K562 (cell line): Measurements from ENCODE around the gene UPK3A. TPM values are rescaled to one million over a fixed set of nuclear protein-coding genes. Genes with fewer than 3 reads are reported as not detected.

ENCODE experiments used
- CHD4 ChIP-seq: fragments of 200-600 bp; sonication (generic); IDR thresholded peaks from 3 replicates; pipeline ENCODE4 v1.6.1; 2012; ENCODE audit warnings: low read depth, mild to moderate bottlenecking, mixed read lengths, low read length, inconsistent platforms; ENCODE audit not compliant: insufficient read depth, insufficient replicate concordance, poor library complexity, severe bottlenecking
- DMBX1 ChIP-seq: fragments of 250-450 bp; sonication (Bioruptor Pico); IDR thresholded peaks from 2 replicates; pipeline ENCODE4 v1.8.0; 2022; ENCODE audit warnings: inconsistent platforms, mild to moderate bottlenecking, moderate library complexity, borderline replicate concordance
- JUN ChIP-seq, 2 experiments: sonication (generic) in 1 of 2; formaldehyde crosslinking in 1 of 2; IDR thresholded peaks; 2 replicates each; pipeline versions ENCODE4 v1.6.1 to v1.8.0; 2012 to 2022; ENCODE audit warnings: borderline replicate concordance in 2 of 2, mild to moderate bottlenecking in 2 of 2, improper control_type of control experiment in 1 of 2, low read depth in 1 of 2, low read length in 1 of 2, missing genetic modification reagents in 1 of 2
- MEIS2 ChIP-seq: fragments of 450-650 bp; IDR thresholded peaks from 2 replicates; pipeline ENCODE4 v1.6.1; 2014; ENCODE audit warnings: mild to moderate bottlenecking; ENCODE audit not compliant: partially characterized antibody
- MIER1 ChIP-seq: fragments of 450-650 bp; IDR thresholded peaks from 2 replicates; pipeline ENCODE4 v1.6.1; 2016; ENCODE audit warnings: antibody characterized with exemption, mild to moderate bottlenecking, low read depth
- RBFOX2 ChIP-seq: fragments of 200-400 bp; formaldehyde crosslinking; IDR thresholded peaks from 2 replicates; pipeline ENCODE4 v1.6.1; 2017; ENCODE audit warnings: low read depth, mild to moderate bottlenecking, low read length, moderate library complexity
- TAF1 ChIP-seq: IDR thresholded peaks from 2 replicates; pipeline ENCODE4 v1.6.1; 2011; ENCODE audit warnings: mild to moderate bottlenecking, low read length, moderate library complexity; ENCODE audit not compliant: insufficient read depth, control insufficient read depth, severe bottlenecking; ENCODE audit errors: extremely low read depth
- TAL1 ChIP-seq: fragments of 450-650 bp; IDR thresholded peaks from 2 replicates; pipeline ENCODE4 v1.6.1; 2016; ENCODE audit warnings: mild to moderate bottlenecking
- ZNF282 ChIP-seq: sonication (generic); formaldehyde crosslinking; IDR thresholded peaks from 2 replicates; pipeline ENCODE4 v1.8.1; 2023; ENCODE audit warnings: missing genetic modification reagents
- ZNF57 ChIP-seq: fragments of 450-650 bp; formaldehyde crosslinking; IDR thresholded peaks from 2 replicates; pipeline ENCODE4 v1.4.0; 2020; ENCODE audit warnings: mild to moderate bottlenecking, moderate library complexity
- ZNF589 ChIP-seq: fragments of 200-800 bp; sonication (Bioruptor generic); IDR thresholded peaks from 2 replicates; pipeline ENCODE4 v1.6.1; 2016; ENCODE audit warnings: low read depth, missing genetic modification characterization, missing compliant biosample characterization
- ZNF75A ChIP-seq: fragments of 450-650 bp; formaldehyde crosslinking; IDR thresholded peaks from 2 replicates; pipeline ENCODE4 v1.4.0; 2020; ENCODE audit warnings: mild to moderate bottlenecking
- polyA plus RNA-seq, 8 experiments: library from polyadenylated mRNA; depleted of rRNA in 4 of 8; stranded (reverse) in 5 of 8; unstranded in 3 of 8; fragments of >200 nt; fragmentation: Nextera tagmentation in 2 of 8; fragmentation: Illumina TruSeq in 1 of 8; extraction: Ambion mirVana in 2 of 8; extraction: Trizol in 1 of 8; gene quantifications; 2 replicates each; pipeline versions ENCODE4 v1.2.1 to v1.2.3, GENCODE V29; 2011 to 2014; ENCODE audit warnings: inconsistent platforms in 1 of 8, missing spikeins in 1 of 8
- total RNA-seq, 7 experiments: library from RNA; depleted of rRNA in 6 of 7; stranded (reverse); fragments of >200 nt in 6 of 7; fragmentation: Illumina TruSeq in 2 of 7; extraction: Trizol in 2 of 7; gene quantifications; 2 replicates each; pipeline versions ENCODE4 v1.2.1 to v1.2.3, GENCODE V29; 2011 to 2021; ENCODE audit warnings: low replicate concordance in 1 of 7
- TF ChIP-seq, protein P1 (sequence below): fragments of 250-450 bp; sonication (Bioruptor Pico); IDR thresholded peaks from 2 replicates; pipeline ENCODE4 v1.8.0; 2021; ENCODE audit warnings: moderate library complexity, mild to moderate bottlenecking, inconsistent platforms
- TF ChIP-seq, protein P2 (sequence below): fragments of 250-450 bp; sonication (Bioruptor Pico); IDR thresholded peaks from 2 replicates; pipeline ENCODE4 v1.4.0; 2020; ENCODE audit warnings: mild to moderate bottlenecking, moderate library complexity
- TF ChIP-seq, protein P3 (sequence below): fragments of 450-650 bp; IDR thresholded peaks from 2 replicates; pipeline ENCODE4 v1.6.1; 2016; ENCODE audit warnings: low read depth

Gene UPK3A
- total and polyA plus RNA-seq, 9 of the 15 experiments (the other 6 are each of a cell fraction or from before 2014, with no cell fraction given): not detected

DNA sequence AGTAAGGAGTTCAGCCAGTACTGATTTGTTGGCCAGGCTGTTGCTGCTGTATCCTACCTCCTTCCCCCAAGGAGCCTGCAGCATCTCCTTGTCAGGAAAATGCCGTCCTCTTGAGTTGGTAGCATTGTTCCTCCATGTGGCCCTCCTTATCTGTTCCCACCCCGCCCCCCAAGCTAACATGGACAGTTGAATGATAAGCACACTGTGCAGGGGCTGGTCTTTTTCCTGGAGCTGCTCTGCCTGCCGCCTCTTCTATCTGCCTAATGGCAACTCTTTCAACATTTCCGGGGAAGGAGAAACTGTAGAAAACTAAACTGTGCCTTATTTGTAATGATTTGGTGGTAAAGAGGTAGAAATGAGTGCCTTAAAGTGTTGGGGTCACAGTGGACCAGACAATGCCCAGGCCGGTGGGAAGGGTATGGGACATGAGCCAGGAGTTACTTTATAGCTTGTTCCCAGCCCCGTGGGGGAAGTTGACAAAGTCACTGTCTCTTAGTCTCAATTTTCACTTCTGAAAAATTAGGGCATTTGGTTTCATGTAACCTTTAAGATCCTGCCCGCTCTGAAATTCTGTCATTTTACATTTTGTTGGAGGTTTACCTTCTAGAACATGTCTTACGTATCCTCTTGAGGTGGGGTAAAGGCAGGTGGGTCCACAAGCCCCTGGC is 29.4 kb downstream of the UPK3A start (continued):
- TF ChIP-seq JUN (IDR thresholded peaks at IDR 0.05; ENCODE audit: borderline replicate concordance, low read depth, low read length): no peak
- TF ChIP-seq JUN (CRISPR knock-in tag; IDR thresholded peaks at IDR 0.05; ENCODE audit: borderline replicate concordance): no peak
- TF ChIP-seq TAF1: peak; percentile 26
- no peak for TF ChIP-seq ZNF75A (CRISPR knock-in tag)
- no peak for TF ChIP-seq CHD4
- TF ChIP-seq, protein P1, sequence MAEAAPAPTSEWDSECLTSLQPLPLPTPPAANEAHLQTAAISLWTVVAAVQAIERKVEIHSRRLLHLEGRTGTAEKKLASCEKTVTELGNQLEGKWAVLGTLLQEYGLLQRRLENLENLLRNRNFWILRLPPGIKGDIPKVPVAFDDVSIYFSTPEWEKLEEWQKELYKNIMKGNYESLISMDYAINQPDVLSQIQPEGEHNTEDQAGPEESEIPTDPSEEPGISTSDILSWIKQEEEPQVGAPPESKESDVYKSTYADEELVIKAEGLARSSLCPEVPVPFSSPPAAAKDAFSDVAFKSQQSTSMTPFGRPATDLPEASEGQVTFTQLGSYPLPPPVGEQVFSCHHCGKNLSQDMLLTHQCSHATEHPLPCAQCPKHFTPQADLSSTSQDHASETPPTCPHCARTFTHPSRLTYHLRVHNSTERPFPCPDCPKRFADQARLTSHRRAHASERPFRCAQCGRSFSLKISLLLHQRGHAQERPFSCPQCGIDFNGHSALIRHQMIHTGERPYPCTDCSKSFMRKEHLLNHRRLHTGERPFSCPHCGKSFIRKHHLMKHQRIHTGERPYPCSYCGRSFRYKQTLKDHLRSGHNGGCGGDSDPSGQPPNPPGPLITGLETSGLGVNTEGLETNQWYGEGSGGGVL: no peak
- no peak for TF ChIP-seq MIER1
- no peak for TF ChIP-seq ZNF282 (CRISPR knock-in tag)
- TF ChIP-seq MEIS2: peak; percentile 14
- no peak for TF ChIP-seq DMBX1
- TF ChIP-seq, protein P2, sequence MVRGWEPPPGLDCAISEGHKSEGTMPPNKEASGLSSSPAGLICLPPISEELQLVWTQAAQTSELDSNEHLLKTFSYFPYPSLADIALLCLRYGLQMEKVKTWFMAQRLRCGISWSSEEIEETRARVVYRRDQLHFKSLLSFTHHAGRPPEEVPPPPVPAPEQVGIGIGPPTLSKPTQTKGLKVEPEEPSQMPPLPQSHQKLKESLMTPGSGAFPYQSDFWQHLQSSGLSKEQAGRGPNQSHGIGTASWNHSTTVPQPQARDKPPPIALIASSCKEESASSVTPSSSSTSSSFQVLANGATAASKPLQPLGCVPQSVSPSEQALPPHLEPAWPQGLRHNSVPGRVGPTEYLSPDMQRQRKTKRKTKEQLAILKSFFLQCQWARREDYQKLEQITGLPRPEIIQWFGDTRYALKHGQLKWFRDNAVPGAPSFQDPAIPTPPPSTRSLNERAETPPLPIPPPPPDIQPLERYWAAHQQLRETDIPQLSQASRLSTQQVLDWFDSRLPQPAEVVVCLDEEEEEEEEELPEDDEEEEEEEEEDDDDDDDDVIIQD (CRISPR knock-in tag): no peak
- 0 out of 2 replicates have a peak, but pooled peaks have one; percentile 24 for TF ChIP-seq RBFOX2
- peak; percentile 75 for TF ChIP-seq TAL1
- TF ChIP-seq ZNF589 (CRISPR knock-in tag): no peak
- TF ChIP-seq, protein P3, sequence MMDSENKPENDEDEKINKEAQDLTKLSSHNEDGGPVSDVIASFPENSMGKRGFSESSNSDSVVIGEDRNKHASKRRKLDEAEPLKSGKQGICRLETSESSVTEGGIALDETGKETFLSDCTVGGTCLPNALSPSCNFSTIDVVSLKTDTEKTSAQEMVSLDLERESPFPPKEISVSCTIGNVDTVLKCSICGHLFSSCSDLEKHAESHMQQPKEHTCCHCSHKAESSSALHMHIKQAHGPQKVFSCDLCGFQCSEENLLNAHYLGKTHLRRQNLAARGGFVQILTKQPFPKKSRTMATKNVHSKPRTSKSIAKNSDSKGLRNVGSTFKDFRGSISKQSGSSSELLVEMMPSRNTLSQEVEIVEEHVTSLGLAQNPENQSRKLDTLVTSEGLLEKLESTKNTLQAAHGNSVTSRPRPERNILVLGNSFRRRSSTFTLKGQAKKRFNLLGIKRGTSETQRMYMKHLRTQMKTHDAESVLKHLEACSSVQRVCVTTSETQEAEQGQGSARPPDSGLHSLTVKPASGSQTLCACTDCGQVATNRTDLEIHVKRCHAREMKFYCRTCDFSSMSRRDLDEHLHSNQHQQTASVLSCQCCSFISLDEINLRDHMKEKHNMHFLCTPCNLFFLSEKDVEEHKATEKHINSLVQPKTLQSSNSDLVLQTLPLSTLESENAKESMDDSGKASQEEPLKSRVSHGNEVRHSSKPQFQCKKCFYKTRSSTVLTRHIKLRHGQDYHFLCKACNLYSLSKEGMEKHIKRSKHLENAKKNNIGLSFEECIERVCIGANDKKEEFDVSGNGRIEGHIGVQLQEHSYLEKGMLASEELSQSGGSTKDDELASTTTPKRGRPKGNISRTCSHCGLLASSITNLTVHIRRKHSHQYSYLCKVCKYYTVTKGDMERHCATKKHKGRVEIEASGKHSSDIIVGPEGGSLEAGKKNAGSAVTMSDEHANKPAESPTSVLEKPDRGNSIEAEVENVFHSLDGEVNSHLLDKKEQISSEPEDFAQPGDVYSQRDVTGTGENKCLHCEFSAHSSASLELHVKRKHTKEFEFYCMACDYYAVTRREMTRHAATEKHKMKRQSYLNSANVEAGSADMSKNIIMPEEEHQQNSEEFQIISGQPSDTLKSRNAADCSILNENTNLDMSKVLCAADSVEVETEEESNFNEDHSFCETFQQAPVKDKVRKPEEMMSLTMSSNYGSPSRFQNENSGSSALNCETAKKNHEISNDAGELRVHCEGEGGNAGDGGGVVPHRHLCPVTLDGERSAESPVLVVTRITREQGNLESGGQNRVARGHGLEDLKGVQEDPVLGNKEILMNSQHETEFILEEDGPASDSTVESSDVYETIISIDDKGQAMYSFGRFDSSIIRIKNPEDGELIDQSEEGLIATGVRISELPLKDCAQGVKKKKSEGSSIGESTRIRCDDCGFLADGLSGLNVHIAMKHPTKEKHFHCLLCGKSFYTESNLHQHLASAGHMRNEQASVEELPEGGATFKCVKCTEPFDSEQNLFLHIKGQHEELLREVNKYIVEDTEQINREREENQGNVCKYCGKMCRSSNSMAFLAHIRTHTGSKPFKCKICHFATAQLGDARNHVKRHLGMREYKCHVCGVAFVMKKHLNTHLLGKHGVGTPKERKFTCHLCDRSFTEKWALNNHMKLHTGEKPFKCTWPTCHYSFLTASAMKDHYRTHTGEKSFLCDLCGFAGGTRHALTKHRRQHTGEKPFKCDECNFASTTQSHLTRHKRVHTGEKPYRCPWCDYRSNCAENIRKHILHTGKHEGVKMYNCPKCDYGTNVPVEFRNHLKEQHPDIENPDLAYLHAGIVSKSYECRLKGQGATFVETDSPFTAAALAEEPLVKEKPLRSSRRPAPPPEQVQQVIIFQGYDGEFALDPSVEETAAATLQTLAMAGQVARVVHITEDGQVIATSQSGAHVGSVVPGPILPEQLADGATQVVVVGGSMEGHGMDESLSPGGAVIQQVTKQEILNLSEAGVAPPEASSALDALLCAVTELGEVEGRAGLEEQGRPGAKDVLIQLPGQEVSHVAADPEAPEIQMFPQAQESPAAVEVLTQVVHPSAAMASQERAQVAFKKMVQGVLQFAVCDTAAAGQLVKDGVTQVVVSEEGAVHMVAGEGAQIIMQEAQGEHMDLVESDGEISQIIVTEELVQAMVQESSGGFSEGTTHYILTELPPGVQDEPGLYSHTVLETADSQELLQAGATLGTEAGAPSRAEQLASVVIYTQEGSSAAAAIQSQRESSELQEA: no peak
- TF ChIP-seq ZNF57 (CRISPR knock-in tag): no peak
